Left forelimb (tissue), 1 donor: ENCODE data around the gene PHAX.
"Not testable (repeated sequence)": the region's sequence is repeated elsewhere in the genome, so short reads cannot be mapped to it uniquely, and the experiment has no call there.

Experiments
- DNase-seq: peaks from one replicate; pipeline ENCODE4 v3.0.0-alpha.2; 2018; ENCODE audit warnings: low spot score

Gene PHAX

DNA sequence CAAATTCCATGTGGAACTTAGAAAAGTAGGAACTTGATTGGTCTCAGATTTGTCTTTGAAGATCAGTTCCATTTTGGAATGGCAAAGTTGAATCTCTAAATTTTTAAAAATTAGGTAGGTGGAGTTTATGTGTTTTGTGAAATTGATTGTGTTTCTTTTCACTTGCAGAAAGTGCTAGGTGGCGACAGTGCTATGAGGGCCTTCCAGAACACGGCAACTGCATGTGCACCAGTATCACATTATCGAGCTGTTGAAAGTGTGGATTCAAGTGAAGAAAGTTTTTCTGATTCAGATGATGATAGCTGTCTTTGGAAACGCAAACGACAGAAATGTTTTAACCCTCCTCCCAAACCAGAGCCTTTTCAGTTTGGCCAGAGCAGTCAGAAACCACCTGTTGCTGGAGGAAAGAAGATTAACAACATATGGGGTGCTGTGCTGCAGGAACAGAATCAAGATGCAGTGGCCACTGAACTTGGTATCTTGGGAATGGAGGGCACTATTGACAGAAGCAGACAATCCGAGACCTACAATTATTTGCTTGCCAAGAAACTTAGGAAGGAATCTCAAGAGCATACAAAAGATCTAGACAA lies 2.8 kb downstream of the PHAX start:
- no peak for DNase-seq

- DNase-seq, result no peak
Measured at GRCh38 chr5:126605525-126605924, 4.8 kb downstream of the PHAX start.

DNA sequence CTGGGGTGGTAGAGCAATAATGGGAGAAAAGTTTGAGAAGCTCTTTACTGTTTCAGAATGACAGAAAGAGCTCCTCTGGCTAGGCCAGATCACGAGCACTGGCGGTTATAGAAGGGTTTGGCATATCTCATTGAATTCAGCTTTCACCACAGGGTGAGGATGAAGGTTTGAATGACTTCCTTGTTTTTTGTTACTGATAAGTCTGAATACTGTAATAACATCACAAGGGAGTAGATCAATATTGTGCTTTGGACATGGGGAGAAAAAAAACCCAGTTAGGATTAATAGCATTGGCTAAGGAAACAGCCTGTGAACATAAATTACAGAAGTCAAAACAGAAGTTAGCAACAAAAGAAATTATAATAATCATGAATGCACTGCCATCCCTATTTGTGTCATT lies 9.4 kb downstream of the PHAX start:
- DNase-seq, result no peak

DNA sequence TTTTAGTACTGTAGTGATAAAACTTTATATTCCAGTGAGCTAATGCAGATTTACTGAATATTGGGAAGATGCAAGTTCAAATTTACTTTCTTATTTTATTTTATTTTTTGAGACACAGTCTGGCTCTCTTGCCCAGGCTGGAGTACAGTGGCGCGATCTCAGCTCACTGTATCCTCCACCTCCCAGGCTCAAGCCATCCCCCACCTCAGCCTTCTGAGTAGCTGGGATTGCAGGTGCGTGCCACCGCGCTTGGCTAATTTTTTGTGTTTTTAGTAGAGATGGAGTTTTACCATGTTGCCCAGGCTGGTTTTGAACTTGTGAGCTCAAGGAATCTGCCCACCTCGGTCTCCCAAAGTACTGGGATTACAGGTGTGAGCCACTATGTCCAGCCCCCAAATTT lies 9.9 kb downstream of the PHAX start:
- no peak for DNase-seq

GRCh38 chr5:126613941-126614592 lies 13.3 kb downstream of the PHAX start:
- no peak for DNase-seq

GRCh38 chr5:126615286-126615685 lies 14.5 kb downstream of the PHAX start:
- DNase-seq, result no peak

GRCh38 chr5:126617603-126618002 lies 16.9 kb downstream of the PHAX start:
- not testable (repeated sequence) for DNase-seq

- DNase-seq, result no peak
Measured at GRCh38 chr5:126619781-126620180, 19.0 kb downstream of the PHAX start.

- no peak for DNase-seq
Measured at GRCh38 chr5:126624534-126624933, 23.8 kb downstream of the PHAX start.

DNA sequence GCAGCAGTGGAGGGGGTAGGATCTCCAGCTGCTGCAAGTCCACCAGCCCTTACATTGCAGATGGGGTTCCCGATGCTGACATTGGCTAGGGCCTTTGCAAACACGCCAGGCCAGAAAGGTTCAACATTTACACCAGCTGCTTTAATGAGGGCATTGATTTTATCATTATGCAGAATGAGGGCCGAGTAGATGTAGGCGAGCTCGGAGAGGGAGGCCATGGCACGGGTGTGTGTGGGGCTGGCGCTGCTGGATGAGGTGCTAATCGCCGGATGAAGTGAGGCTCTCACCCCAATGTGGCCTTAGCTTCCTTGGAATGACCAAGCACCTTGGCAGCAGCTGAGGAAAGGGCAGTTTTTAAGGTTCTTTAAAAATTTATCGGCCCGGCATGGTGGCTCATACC lies 27.4 kb downstream of the PHAX start:
- DNase-seq, result no peak

GRCh38 chr5:126631920-126632319 lies 31.2 kb downstream of the PHAX start:
- DNase-seq, result no peak

DNA sequence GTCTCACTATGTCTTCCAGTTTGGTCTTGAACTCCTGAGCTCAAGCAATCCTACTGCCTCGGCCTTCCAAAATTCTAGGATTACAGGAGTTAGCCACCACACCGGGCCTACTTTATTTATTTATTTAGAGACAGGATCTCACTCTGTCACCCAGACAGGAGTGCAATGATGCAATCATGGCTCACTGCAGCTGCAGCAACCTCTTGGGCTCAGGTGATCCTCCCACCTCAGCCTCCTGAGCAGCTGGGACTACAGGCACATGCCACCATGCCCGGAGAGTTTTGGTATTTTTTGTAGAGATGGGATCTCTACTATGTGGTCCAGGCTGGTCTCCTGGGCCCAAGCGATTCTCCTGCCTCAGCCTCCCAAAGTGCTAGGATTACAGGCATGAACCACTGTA lies 32.8 kb downstream of the PHAX start:
- DNase-seq, result no peak

DNA sequence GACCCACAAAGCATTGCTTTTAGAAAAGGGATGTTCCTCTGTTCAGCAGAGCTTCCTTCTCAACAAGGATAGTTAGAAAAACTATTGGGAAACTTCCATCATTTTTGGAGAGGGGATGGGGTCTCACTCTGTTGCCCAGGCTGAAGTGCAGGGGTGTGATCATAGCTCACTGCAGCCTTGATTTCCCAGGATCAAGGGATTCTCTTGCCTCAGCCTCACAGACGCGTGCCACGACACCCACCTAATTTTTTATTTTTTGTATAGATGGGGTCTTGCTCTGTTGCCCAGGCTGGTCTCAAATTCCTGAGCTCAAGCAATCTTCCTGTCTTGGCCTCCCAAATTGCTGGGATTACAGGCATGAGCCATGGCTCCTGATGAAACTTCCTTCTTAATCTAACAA lies 34.8 kb downstream of the PHAX start:
- DNase-seq, result no peak

DNA sequence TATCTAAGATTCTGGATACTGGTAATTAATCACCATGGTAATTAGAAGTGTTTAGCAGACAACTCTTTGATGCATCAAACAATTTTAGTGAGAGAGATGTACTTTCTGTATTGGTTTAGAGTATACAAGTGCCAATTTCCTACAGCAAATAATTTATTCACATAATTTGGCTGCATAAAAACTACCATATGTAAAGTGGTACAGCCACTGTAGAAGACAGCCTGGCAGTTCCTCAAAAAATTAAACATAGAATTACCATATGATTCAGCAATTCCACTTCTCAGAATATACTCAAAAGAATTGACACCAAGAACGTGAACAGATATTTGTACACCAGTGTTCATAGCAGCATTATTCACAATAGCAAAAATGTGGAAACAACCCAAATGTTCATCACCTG lies 36.2 kb downstream of the PHAX start:
- DNase-seq, result no peak

DNA sequence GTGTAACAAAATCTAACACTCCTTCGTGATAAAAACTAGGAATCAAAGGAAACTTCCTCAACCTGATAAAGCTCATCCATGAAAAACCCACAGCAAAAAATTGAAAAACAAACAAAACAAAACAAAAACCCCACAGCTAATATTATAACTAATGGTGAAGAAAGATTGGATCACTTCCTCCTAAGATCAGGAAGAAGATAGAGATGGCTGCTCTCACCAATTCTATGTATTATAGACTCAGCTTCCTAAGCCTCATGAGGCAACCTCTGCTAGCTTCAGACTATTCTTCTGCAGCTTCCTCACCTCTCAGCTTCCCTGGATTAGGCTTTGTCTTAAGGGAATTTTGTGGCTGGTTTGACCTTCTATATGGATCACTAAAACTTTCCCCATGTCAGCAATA lies 40.1 kb downstream of the PHAX start:
- no peak for DNase-seq

GRCh38 chr5:126641387-126641786 lies 40.6 kb downstream of the PHAX start:
- DNase-seq, result no peak

- DNase-seq, result no peak
Measured at GRCh38 chr5:126645132-126645531, 44.4 kb downstream of the PHAX start.

- DNase-seq, result no peak
Measured at GRCh38 chr5:126647071-126647470, 46.3 kb downstream of the PHAX start.

DNA sequence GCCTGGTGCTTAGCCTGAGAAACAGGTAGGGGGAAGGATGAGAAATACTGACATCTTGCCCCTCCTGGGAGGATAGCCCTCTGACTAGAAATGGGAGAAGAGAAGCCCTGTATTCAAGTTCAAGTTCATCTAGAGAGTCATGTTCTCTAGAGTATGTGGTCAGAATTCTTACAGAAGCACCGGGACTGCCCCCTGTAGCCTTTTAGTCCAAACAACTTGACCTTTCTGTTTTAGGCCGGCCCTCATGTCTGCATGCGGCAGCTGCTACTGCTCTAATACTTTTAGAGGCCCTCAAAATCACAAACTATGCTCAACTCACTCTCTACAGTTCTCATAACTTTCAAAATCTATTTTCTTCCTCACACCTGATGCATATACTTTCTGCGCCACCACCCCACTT lies 47.7 kb downstream of the PHAX start:
- no peak for DNase-seq

DNA sequence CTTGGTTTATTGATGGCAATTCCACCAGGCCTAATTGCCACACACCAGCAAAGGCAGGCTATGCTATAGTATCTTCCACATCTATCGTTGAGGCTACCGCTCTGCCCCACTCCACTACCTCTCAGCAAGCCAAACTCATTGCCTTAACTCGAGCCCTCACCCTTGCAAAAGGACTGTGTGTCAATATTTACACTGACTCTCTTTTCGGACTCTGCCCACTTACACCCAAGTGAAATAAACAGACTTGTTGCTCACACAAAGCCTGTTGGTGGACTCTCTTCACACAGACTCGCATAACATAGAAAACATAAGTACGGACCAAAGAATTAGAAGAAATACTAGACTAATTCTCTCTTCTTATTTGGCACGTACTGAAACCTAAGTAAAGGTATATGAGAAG lies 48.3 kb downstream of the PHAX start:
- not testable (repeated sequence) for DNase-seq

DNA sequence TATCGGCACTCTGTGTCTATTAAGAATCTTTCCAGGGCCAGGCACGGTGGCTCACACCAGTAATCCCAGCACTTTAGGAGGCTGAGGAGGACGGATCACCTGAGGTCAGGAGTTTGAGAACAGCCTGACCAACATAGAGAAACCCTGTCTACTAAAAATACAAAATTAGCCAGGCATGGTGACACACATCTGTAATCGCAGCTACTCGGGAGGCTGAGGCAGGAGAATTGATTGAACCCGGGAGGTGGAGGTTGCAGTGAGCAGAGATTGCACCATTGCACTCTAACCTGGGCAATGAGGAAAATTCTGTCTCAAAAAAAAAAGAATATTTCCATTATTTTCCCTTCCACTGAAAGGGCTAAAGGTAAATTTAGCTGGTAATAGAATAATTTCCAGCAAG lies 49.0 kb downstream of the PHAX start:
- DNase-seq, result not testable (repeated sequence)

DNA sequence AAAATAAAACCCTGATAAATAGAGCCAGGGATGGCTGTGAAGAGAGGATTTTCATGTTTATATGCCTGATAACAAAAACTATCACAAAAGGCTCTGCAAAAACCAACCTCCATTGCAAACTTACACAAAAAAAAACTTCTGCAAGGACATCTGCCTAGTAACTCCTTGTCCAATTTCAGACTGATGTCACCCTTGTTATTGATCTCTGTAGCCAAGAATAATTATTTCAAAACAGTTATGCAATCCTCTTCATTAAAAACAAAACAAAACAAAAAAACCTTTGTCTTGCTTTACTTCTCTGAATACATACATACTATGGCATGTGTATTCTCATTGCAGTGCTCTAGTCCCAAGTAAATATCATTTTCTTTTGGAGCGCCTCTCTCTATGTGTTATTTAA lies 49.7 kb downstream of the PHAX start:
- DNase-seq, result no peak

- no peak for DNase-seq
Measured at GRCh38 chr5:126651013-126651577, 50.3 kb downstream of the PHAX start.
